RCC 7860 (cell line): ENCODE results near the gene SLC11A1.

Experiments used
- DNase-seq: peaks from one replicate; pipeline ENCODE4 v3.0.0-alpha.2; 2015; ENCODE audit warnings: low spot score
- FAIRE-seq: peaks from 2 replicates; lab custom pipeline; 2012; peaks lifted over from hg19 to GRCh38; lab: Jason Lieb, UNC

The SLC11A1 gene

DNA sequence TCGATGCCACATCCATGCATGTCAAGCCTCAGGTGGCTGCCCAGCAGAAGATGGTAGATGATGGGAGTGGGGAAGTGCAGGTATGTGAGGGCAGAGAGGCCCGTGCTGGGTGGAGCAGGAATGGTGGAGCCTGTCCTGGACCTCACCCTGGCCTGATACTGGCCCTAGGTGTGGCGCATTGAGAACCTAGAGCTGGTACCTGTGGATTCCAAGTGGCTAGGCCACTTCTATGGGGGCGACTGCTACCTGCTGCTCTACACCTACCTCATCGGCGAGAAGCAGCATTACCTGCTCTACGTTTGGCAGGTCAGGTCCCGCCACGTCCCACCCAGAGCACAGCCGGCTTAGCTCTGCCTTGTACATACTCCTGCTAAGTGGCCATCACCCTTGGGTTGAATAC lies 49.8 kb downstream of the SLC11A1 start:
- DNase-seq (no peak), FAIRE-seq (no peak)

DNA sequence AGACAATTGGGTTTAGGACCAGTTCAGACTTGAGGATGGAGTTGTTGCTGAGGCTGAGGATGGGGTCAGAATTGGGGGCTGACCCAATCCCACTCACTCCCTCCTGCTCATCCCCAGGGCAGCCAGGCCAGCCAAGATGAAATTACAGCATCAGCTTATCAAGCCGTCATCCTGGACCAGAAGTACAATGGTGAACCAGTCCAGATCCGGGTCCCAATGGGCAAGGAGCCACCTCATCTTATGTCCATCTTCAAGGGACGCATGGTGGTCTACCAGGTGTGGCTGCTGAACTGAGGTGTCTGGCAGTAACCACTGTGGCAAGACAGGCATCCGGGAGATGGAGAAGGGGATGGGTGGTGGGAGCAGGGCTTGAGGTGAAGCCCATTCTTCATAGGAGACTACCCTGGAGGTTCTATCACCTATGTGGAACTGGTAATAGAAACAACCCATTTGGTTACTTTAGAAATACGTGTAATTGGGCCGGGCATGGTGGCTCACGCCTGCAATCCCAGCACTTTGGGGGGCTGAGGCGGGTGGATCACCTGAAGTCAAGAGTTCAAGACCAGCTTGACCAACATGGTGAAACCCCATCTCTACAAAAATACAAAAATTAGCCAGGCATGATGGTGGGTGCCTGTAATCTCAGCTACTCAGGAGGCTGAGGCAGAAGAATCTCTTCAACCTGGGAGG lies 50.7 kb downstream of the SLC11A1 start:
- DNase-seq (no peak), FAIRE-seq (no peak)

DNA sequence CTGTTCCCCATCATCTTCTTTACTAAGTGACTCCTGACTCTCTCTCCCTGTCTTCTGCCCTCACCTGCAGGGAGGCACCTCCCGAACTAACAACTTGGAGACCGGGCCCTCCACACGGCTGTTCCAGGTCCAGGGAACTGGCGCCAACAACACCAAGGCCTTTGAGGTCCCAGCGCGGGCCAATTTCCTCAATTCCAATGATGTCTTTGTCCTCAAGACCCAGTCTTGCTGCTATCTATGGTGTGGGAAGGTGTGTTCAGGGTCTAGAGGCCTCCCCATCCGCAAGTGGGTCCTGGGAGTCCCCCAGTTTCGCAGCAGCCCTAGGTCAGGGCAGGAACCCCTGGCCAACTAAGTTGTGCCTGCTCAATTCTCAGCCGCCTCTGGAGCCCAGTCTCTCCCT lies 52.4 kb downstream of the SLC11A1 start:
- no peak for FAIRE-seq
- DNase-seq = no peak

DNA sequence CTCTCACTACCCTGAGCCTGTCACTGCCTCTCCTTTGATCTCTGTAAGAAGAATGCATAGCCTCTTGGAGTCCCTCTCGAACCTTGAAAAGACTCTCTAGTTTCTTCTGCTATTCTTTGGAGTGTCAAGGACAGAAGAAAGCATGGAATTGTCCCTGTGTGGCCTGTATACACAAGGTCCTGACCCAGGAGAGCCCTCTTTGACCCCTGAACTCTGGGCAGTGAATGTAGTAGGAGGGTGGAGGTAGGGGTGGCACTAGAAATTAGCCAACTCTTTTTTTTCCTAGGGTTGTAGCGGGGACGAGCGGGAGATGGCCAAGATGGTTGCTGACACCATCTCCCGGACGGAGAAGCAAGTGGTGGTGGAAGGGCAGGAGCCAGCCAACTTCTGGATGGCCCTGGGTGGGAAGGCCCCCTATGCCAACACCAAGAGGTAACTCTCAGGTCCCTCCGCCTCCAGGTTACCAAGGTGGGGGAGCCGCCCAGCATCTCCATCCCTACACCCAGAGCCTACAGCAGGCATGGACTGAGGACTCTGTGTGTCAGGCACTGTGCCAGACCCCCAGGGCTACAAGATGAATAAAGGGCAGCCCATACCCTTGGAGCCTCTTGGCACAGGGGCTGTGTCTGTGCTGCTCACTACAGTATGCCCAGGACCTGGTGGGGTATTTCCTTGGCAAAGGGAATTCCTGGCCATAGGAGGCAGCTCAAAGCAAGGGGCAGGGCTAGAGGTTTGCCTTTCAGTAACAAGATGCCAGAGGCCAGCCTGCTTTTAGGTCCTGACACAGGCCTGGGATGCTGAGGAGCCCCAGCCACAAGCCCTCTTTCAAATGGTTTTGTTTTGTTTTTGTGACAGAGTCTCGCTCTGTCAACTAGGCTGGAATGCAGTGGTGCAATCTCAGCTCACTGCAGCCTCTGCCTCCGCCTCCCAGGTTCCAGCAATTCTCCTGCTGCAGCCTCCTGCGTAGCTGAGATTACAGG lies 53.2 kb downstream of the SLC11A1 start:
- no peak for DNase-seq
- no peak for FAIRE-seq

DNA sequence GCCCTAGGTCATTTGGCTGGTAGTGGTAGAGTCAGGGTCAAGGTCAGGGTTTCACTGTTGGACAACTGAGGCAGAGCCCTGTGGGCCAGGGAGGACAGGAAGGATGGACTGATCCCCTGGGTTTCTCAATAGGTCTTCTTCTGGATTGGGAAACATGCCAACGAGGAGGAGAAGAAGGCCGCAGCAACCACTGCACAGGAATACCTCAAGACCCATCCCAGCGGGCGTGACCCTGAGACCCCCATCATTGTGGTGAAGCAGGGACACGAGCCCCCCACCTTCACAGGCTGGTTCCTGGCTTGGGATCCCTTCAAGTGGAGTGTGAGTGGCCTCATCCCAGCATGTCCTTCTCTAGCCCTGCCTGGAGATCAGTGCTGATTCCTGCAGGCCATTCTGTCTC lies 54.9 kb downstream of the SLC11A1 start:
- FAIRE-seq = no peak
- no peak for DNase-seq

DNA sequence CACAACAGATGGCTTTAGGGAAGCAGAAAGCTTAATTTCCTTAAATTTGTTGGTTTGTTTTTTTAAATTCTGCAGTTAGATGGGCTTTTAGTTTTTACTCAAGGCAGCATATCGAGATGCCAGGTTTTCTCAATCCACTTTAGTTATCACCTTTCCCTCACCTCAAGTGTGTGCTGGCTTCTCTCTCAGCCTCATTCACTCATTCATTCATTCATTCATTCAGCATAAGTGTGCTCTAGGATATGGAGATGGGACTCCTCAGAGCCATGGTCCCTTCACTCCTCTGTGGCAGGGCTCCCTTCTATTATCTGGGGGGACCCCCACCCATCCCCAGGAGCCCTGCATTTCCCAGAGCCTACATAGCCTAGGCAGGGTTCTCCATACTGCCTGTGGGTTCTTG lies 55.9 kb downstream of the SLC11A1 start:
- FAIRE-seq = no peak
- DNase-seq = no peak

DNA sequence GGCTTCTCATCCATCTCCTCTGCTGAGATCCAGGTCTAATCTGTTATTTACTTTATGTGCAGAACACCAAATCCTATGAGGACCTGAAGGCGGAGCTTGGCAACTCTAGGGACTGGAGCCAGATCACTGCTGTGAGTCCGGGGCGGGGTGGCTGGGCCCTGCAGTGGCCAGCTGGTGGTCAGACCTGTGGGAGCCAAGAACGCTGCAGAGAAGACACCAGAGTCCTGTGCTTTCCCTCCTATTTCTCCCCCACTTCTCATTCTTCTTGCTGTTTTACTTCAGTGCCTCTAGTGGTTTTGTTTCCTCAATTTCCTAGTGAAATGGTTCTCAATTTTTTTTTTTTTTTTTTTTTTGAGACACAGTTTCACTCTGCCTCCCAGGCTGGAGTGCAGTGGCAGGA lies 56.5 kb downstream of the SLC11A1 start:
- DNase-seq = no peak

DNA sequence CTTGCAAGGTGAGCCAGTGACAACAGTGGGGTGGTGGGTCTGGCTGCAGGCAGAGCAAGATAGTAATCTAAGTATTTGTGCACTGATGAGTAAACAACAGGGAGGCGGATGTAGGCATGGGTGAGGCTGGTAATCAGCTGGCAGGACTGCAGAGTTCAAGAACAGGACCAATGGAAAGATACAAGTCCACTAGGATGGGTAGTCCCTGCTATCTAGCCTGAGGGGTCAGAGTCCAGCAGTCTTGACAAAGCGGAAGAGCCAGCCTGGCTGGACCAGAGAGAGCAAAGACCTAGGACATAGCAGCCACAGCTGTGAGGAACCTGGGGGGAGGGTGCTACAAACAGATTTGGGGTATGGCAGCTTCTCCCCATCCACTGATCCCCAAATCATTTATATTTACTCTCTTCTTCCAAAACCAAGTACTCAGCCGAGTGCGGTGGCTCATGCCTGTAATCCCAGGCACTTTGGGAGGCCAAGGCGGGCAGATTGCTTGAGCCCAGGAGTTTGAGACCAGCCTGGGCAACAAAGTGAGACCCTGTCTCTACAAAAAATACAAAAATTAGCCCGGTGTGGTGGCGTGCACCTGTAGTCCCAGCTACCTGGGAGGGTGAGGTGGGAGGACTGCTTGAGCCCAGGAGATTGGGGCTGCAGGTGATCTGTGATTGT lies 62.8 kb downstream of the SLC11A1 start:
- no peak for FAIRE-seq
- no peak for DNase-seq

More for the DNA sequence above, 56.5 kb downstream of the SLC11A1 start:
- no peak for FAIRE-seq

DNA sequence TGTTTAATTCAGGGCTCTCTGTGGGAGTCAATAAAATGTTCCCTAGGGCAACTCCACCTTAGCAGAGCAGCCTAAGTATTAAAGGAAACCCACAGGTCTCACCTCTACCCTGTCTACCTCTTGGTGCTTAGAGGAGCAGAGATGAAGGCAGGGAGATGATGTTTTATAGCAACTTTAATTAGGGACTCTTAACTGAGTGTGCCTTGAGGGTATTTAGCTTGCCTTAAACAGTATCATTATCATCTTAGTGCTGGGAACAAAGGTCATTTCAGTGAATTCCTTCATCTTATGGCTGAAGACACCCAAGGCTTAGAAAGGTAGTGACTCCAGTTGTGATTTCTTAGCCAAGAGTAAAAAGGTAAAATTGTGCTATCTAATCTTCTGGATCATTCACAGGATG lies 63.5 kb downstream of the SLC11A1 start:
- no peak for DNase-seq
- no peak for FAIRE-seq
